ENCODE results near the gene KLHL8. TPM values are rescaled to one million over a fixed set of nuclear protein-coding genes. Genes with fewer than 3 reads are reported as not detected.
A peak's percentile ranks its signal among the peaks of the same experiment; 100 is the strongest.

Gene KLHL8
- total RNA-seq (9.0 and 9.6 TPM in 2 replicates), polyA plus RNA-seq (1.3 and 1.7 TPM in 2 replicates), polyA minus RNA-seq (11.1 and 14.6 TPM in 2 replicates), Bru-seq, nascent RNA (percentile 70 among the genes with signal in this experiment), BruChase-seq, experiment 1, labeled RNA remaining after a 6-hour chase (percentile 68 among the genes with signal in this experiment), BruChase-seq, experiment 2, labeled RNA remaining after a 2-hour chase (percentile 72 among the genes with signal in this experiment)
- polyA plus RNA-seq (2011; cell fraction: cytosol; rRNA removed) = 2.3 and 2.6 TPM in 2 replicates
- polyA plus RNA-seq (2011; cell fraction: nucleus; rRNA removed) = 2.0 and 3.0 TPM in 2 replicates
- 5.9 and 9.7 TPM in 2 replicates for polyA plus RNA-seq (2012)
- polyA minus RNA-seq (2011; cell fraction: cytosol; rRNA and poly(A)+ RNA removed) = 6.1 TPM
- polyA minus RNA-seq (2011; cell fraction: nucleus; rRNA and poly(A)+ RNA removed) = 7.1 and 7.4 TPM in 2 replicates
- long read RNA-seq, full-length matches to known transcripts = 11 of 15 reads
- long read RNA-seq, partial matches to known transcripts = 2 of 15 reads
- long read RNA-seq, other reads (novel, unspliced or antisense) = 2 of 15 reads

DNA sequence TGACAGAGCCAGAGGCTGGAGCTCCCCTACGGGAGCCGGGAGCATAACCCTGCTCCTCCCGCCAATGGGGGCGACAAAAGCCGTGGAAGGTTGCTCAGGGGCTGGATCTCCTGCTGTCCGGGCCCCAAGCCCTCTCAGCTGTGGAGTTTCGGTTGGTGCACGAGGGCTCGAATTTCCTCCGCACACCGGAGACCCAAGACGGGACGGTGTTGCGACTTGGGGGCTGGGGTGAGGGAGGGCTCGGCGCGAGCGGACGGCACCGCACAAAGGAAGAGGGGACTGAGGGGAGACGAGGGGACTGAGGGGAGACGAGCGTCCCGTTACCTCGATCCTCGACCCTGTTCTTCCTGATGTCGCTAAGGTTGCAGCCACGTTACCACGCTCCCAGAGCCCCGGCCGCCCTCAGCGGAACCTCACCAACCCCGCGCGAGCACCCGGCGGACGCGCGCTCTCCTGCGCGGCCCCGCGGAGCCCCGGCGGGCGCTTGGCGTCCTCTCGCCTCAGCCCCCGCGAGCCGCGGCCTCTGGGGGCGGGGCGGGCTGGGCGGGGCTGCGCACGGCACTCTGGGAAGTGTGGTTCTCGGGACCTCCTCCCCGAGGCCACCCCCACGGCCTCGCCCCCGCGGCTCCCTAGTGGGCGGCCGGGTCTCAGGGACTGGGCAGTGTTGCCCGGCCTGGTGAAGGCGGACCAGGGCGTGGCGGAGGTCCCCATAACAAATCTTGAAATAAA lies at the start of gene KLHL8:
TSS of gene KLHL8 (minus strand) at position 525 of the 729 bp plus-strand sequence. CDS start 25,079 bp downstream, outside the sequence.
- CTCF ChIA-PET = interaction anchor here (1.0 to 4.1 kb wide), 13 partner anchors 8 to 297 kb away, joined by 3 to 23 read pairs (median 4); partner anchors contain the start of gene AFF1
- intact Hi-C loops (cut with micrococcal nuclease) = loop anchor here (1.0 kb wide), 2 partner anchors 16 to 69 kb away; no protein-coding TSS in a partner anchor
- H3K9me3 ChIP-seq (replicated peaks; ENCODE audit: control insufficient read depth, insufficient read depth, low read length) = no peaks in the 10 kb centered on the region
- H3K4me2 ChIP-seq (ENCODE audit: insufficient read depth, low read length) = peak within 1 kb of the TSS; percentile 95
- H3K79me2 ChIP-seq (ENCODE audit: control insufficient read depth, insufficient read depth, low read length) = peaks cover 12% of the 10 kb centered on the region
- TF ChIP-seq POLR2A (IDR thresholded peaks at IDR 0.05; ENCODE audit: low read depth, low read length) (peak; percentile 84), JUN (IDR thresholded peaks at IDR 0.05; ENCODE audit: borderline replicate concordance, insufficient read depth, insufficient read length, low read depth) (no peak), MAX (IDR thresholded peaks at IDR 0.05; ENCODE audit: insufficient read depth, insufficient read length) (no peak), MYC (IDR thresholded peaks at IDR 0.05; ENCODE audit: low read depth, low read length) (no peak), FOS (IDR thresholded peaks at IDR 0.05; ENCODE audit: borderline replicate concordance, insufficient read depth, low read length) (no peak), POLR2AphosphoS5 (IDR thresholded peaks at IDR 0.05; ENCODE audit: insufficient read depth, low read depth, low read length) (peak; percentile 84)
- TF ChIP-seq, protein P1, sequence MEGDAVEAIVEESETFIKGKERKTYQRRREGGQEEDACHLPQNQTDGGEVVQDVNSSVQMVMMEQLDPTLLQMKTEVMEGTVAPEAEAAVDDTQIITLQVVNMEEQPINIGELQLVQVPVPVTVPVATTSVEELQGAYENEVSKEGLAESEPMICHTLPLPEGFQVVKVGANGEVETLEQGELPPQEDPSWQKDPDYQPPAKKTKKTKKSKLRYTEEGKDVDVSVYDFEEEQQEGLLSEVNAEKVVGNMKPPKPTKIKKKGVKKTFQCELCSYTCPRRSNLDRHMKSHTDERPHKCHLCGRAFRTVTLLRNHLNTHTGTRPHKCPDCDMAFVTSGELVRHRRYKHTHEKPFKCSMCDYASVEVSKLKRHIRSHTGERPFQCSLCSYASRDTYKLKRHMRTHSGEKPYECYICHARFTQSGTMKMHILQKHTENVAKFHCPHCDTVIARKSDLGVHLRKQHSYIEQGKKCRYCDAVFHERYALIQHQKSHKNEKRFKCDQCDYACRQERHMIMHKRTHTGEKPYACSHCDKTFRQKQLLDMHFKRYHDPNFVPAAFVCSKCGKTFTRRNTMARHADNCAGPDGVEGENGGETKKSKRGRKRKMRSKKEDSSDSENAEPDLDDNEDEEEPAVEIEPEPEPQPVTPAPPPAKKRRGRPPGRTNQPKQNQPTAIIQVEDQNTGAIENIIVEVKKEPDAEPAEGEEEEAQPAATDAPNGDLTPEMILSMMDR (IDR thresholded peaks at IDR 0.05; ENCODE audit: extremely low read depth in 1 of 2, insufficient read depth in 1 of 2, low read depth in 1 of 2, low read length in 2 of 2) = peak; percentile 0 to 14
- POLR2A ChIA-PET = no interaction called here
- dilution Hi-C loops (cut with MboI; ENCODE audit: extremely low pct_ligation_motif_present, low sequenced_read_pairs) = no loop called here
- peaks cover 10% of the 10 kb centered on the region for H3K4me1 ChIP-seq (ENCODE audit: control insufficient read depth, extremely low read depth, insufficient read depth, low read length)
- H3K27me3 ChIP-seq (ENCODE audit: control insufficient read depth in 2 of 2, insufficient read depth in 2 of 2, low read length in 2 of 2) = no peaks in the 10 kb centered on the region
- H3K4me3 ChIP-seq (replicated peaks in 1 of 3; ENCODE audit: insufficient read depth in 1 of 3, low read depth in 1 of 3, low read length in 3 of 3) = peak within 1 kb of the TSS; percentile 82 to 88 (median 86)
- FAIRE-seq (peak; percentile 80), DNase-seq (ENCODE audit: low read depth, low spot score) (peak; percentile 88)
- peak within 1 kb of the TSS; percentile 93 for H2AFZ ChIP-seq (ENCODE audit: low read depth, low read length)
- H3K36me3 ChIP-seq (ENCODE audit: control insufficient read depth in 2 of 2, extremely low read depth in 1 of 2, insufficient read depth in 2 of 2, low read length in 2 of 2) = no peaks in the 10 kb centered on the region
- peaks cover 2% of the 10 kb centered on the region for H4K20me1 ChIP-seq (replicated peaks; ENCODE audit: control insufficient read depth, extremely low read depth, insufficient read depth, low read length)
- H3K9ac ChIP-seq (replicated peaks; ENCODE audit: extremely low read depth, insufficient read depth, low read length) = peak within 1 kb of the TSS; percentile 79
- no peaks in the 10 kb centered on the region for H3K9me1 ChIP-seq (replicated peaks; ENCODE audit: control insufficient read depth, extremely low read depth, insufficient read depth, low read length)
- peak within 1 kb of the TSS; percentile 50 for H3K27ac ChIP-seq (ENCODE audit: insufficient read depth, low read depth, low read length)
- BruUV-seq (replicated peaks) = no TSS peak
